Panc1 (cell line): ENCODE measurements around the gene ERC2. TPM values are rescaled to one million over a fixed set of nuclear protein-coding genes. Genes with fewer than 3 reads are reported as not detected.

Source experiments
- ATAC-seq: fragments of 200-7000 bp; cut with Tn5 transposase; 2 replicates; pipeline ENCODE4 v1.9.1; 2020; ENCODE audit warnings: mild to moderate bottlenecking, moderate library complexity
- BruUV-seq: library from RNA; stranded (reverse); fragments of 400-500 nt; replicated peaks from 2 replicates; lab custom pipeline; 2021; lab: Mats Ljungman, UMichigan
- CTCF ChIA-PET: fragments of 300-600 bp; sonication (Branson Sonifier 250); formaldehyde crosslinking; loops from one replicate; lab custom pipeline; 2022; ENCODE audit warnings: antibody characterized with exemption; lab: Charles Lee
- POLR2A ChIA-PET: fragments of 300-600 bp; sonication (Branson Sonifier 250); formaldehyde crosslinking; loops from one replicate; lab custom pipeline; 2022; ENCODE audit warnings: antibody characterized with exemption; lab: Charles Lee
- DNase-seq: peaks from one replicate; pipeline ENCODE4 v3.0.0-alpha.2; 2010; ENCODE audit warnings: low read depth, low spot score
- H3K27ac ChIP-seq: 2 replicates; pipeline ENCODE4 v1.5.1; 2011; ENCODE audit warnings: mild to moderate bottlenecking, low read length, inconsistent platforms
- H3K27me3 ChIP-seq: fragments of 200-500 bp; sonication (Bioruptor generic); 2 replicates; pipeline ENCODE4 v1.6.0; 2014; ENCODE audit warnings: low read length, inconsistent platforms; ENCODE audit not compliant: control insufficient read depth, insufficient read depth
- H3K36me3 ChIP-seq: fragments of 200-500 bp; sonication (Bioruptor generic); 2 replicates; pipeline ENCODE4 v1.5.1; 2014; ENCODE audit warnings: inconsistent platforms, mild to moderate bottlenecking, low read length, moderate library complexity; ENCODE audit not compliant: control insufficient read depth, insufficient read depth
- H3K4me1 ChIP-seq: 2 replicates; pipeline ENCODE4 v1.5.1; 2011; ENCODE audit warnings: inconsistent platforms, mild to moderate bottlenecking, low read length, moderate library complexity; ENCODE audit not compliant: control insufficient read depth, insufficient read depth
- H3K4me3 ChIP-seq, 2 experiments: 2 replicates each; pipeline ENCODE4 v1.5.1; 2011 to 2012; ENCODE audit warnings: low read depth in 2 of 2, low read length in 2 of 2, mild to moderate bottlenecking in 2 of 2, inconsistent platforms in 1 of 2, moderate library complexity in 1 of 2
- H3K9me3 ChIP-seq: fragments of 200-500 bp; sonication (Bioruptor generic); 2 replicates; pipeline ENCODE4 v1.5.1; 2014; ENCODE audit warnings: low read depth, mild to moderate bottlenecking, inconsistent platforms, low read length, moderate library complexity; ENCODE audit not compliant: control insufficient read depth, insufficient read depth
- CTCF ChIP-seq: fragments of 450-650 bp; IDR thresholded peaks from 2 replicates; pipeline ENCODE4 v1.5.1; 2017; ENCODE audit warnings: mild to moderate bottlenecking
- POLR2AphosphoS5 ChIP-seq: IDR thresholded peaks from 2 replicates; pipeline ENCODE4 v1.6.1; 2012; ENCODE audit warnings: mild to moderate bottlenecking, low read depth, low read length, moderate library complexity
- SIN3A ChIP-seq: IDR thresholded peaks from 2 replicates; pipeline ENCODE4 v1.6.1; 2012; ENCODE audit warnings: low read depth, mild to moderate bottlenecking, low read length, moderate library complexity, borderline replicate concordance; ENCODE audit not compliant: insufficient read depth
- TCF7L2 ChIP-seq: IDR thresholded peaks from 2 replicates; pipeline ENCODE4 v1.6.1; 2011; ENCODE audit warnings: mild to moderate bottlenecking, low read depth, low read length, inconsistent platforms
- in situ Hi-C: cut with HindIII; loops from 2 replicates; pipeline ENCODE4 v1.10.0; 2016; ENCODE audit warnings: low sequenced_read_pairs, low pct_unique_long_range_greater_than_20kb
- intact Hi-C: fragments of 100-400 bp; cut with micrococcal nuclease; formaldehyde crosslinking; loops from one replicate; pipeline ENCODE4 v1.10.0; 2022; ENCODE audit not compliant: unreplicated experiment
- total RNA-seq: library from RNA; stranded (reverse); gene quantifications from one replicate; pipeline ENCODE4 v1.2.1, GENCODE V29; 2021; ENCODE audit not compliant: unreplicated experiment
- TF ChIP-seq, protein P1 (sequence below), 2 experiments: IDR thresholded peaks; 2 replicates each; pipeline ENCODE4 v1.6.1; 2011 to 2012; ENCODE audit warnings: low read depth in 2 of 2, control low read depth in 1 of 2, low read length in 1 of 2, mild to moderate bottlenecking in 1 of 2, moderate library complexity in 1 of 2; ENCODE audit not compliant: insufficient read depth in 1 of 2

The ERC2 gene
- total RNA-seq, 1 experiment from 2014 or later, result 0.33 TPM

- no peak overlapping the region for H3K4me3 ChIP-seq
- intact Hi-C loops (no loop called here), in situ Hi-C loops (no loop called here)
- no peak for TF ChIP-seq POLR2AphosphoS5
- TF ChIP-seq, protein P1, sequence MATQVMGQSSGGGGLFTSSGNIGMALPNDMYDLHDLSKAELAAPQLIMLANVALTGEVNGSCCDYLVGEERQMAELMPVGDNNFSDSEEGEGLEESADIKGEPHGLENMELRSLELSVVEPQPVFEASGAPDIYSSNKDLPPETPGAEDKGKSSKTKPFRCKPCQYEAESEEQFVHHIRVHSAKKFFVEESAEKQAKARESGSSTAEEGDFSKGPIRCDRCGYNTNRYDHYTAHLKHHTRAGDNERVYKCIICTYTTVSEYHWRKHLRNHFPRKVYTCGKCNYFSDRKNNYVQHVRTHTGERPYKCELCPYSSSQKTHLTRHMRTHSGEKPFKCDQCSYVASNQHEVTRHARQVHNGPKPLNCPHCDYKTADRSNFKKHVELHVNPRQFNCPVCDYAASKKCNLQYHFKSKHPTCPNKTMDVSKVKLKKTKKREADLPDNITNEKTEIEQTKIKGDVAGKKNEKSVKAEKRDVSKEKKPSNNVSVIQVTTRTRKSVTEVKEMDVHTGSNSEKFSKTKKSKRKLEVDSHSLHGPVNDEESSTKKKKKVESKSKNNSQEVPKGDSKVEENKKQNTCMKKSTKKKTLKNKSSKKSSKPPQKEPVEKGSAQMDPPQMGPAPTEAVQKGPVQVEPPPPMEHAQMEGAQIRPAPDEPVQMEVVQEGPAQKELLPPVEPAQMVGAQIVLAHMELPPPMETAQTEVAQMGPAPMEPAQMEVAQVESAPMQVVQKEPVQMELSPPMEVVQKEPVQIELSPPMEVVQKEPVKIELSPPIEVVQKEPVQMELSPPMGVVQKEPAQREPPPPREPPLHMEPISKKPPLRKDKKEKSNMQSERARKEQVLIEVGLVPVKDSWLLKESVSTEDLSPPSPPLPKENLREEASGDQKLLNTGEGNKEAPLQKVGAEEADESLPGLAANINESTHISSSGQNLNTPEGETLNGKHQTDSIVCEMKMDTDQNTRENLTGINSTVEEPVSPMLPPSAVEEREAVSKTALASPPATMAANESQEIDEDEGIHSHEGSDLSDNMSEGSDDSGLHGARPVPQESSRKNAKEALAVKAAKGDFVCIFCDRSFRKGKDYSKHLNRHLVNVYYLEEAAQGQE (IDR thresholded peaks at IDR 0.05; ENCODE audit: insufficient read depth in 1 of 2, low read depth in 2 of 2, low read length in 1 of 2), result no peak
- no peak for TF ChIP-seq CTCF
- TF ChIP-seq TCF7L2, result no peak
- TF ChIP-seq SIN3A, result no peak
- no peaks in the 10 kb centered on the region for H3K4me1 ChIP-seq
- H3K9me3 ChIP-seq, result no peaks in the 10 kb centered on the region
- H3K27me3 ChIP-seq, result no peaks in the 10 kb centered on the region
- POLR2A ChIA-PET, result no interaction called here
- H3K36me3 ChIP-seq, result no peaks in the 10 kb centered on the region
- CTCF ChIA-PET, result no interaction called here
- BruUV-seq, result no TSS peak
- DNase-seq (no peak), ATAC-seq (no peak)
- no peak overlapping the region for H3K27ac ChIP-seq
Observed at GRCh38 chr3:55607175-55607574, 861.1 kb downstream of the ERC2 start.

- H3K9me3 ChIP-seq, result no peaks in the 10 kb centered on the region
- no peak overlapping the region for H3K4me3 ChIP-seq
- CTCF ChIA-PET, result no interaction called here
- intact Hi-C loops (no loop called here), in situ Hi-C loops (no loop called here)
- H3K27me3 ChIP-seq, result no peaks in the 10 kb centered on the region
- no peaks in the 10 kb centered on the region for H3K36me3 ChIP-seq
- no peak overlapping the region for H3K27ac ChIP-seq
- DNase-seq (no peak), ATAC-seq (no peak)
- no peaks in the 10 kb centered on the region for H3K4me1 ChIP-seq
- BruUV-seq, result no TSS peak
- POLR2A ChIA-PET, result no interaction called here
- TF ChIP-seq, protein P1 (IDR thresholded peaks at IDR 0.05; ENCODE audit: insufficient read depth in 1 of 2, low read depth in 2 of 2, low read length in 1 of 2), result no peak
- TF ChIP-seq POLR2AphosphoS5 (no peak), TCF7L2 (no peak), SIN3A (no peak), CTCF (no peak)
Observed at GRCh38 chr3:55605443-55606236, 862.6 kb downstream of the ERC2 start.
